ENCODE measurements around the gene ADAMTSL1.

Gene ADAMTSL1

GRCh38 chr9:18798106-18798505, 324.2 kb downstream of the ADAMTSL1 start:
- ChIA-PET CTCF (no interaction called here), POLR2A (no interaction called here)
- no peaks in the 10 kb centered on the region for H3K36me3 ChIP-seq (ENCODE audit: control insufficient read depth in 2 of 2, insufficient read depth in 1 of 2, low read length in 2 of 2)
- TF ChIP-seq GLI2 (tag by site-specific recombination; IDR thresholded peaks at IDR 0.05; ENCODE audit: borderline replicate concordance, low read depth), result no peak
- TF ChIP-seq ZSCAN23 (tag by site-specific recombination; IDR thresholded peaks at IDR 0.05), result no peak
- no peak for TF ChIP-seq ZNF549 (tag by site-specific recombination; IDR thresholded peaks at IDR 0.05)
- TF ChIP-seq KLF1 (tag by site-specific recombination; IDR thresholded peaks at IDR 0.05), result no peak
- no peak for TF ChIP-seq ZNF530 (tag by site-specific recombination; IDR thresholded peaks at IDR 0.05; ENCODE audit: low read depth)
- no peak overlapping the region for H3K27ac ChIP-seq (ENCODE audit: extremely low read depth, low read depth, low read length)
- no peak overlapping the region for H3K4me3 ChIP-seq (ENCODE audit: low read depth, low read length)
- H3K4me1 ChIP-seq (ENCODE audit: control insufficient read depth, insufficient read depth, low read length), result no peaks in the 10 kb centered on the region
- no peaks in the 10 kb centered on the region for H3K9me3 ChIP-seq (ENCODE audit: control insufficient read depth, insufficient read depth, low read depth, low read length)

GRCh38 chr9:18798508-18799290, 324.7 kb downstream of the ADAMTSL1 start:
- POLR2A ChIA-PET, result no interaction called here
- CTCF ChIA-PET, result interaction anchor here (1.2 kb wide), 1 partner anchor 8 kb away, joined by 5 read pairs; no protein-coding TSS in a partner anchor

GRCh38 chr9:18799428-18799827, 325.5 kb downstream of the ADAMTSL1 start:
- H3K36me3 ChIP-seq (ENCODE audit: control insufficient read depth in 2 of 2, insufficient read depth in 1 of 2, low read length in 2 of 2), result no peaks in the 10 kb centered on the region
- ChIA-PET POLR2A (interaction anchor here (0.6 kb wide), 1 partner anchor 14 kb away, joined by 3 read pairs; no protein-coding TSS in a partner anchor), CTCF (interaction anchor here (1.2 kb wide), 1 partner anchor 8 kb away, joined by 5 read pairs; no protein-coding TSS in a partner anchor)
- H3K4me1 ChIP-seq (ENCODE audit: control insufficient read depth, insufficient read depth, low read length), result no peaks in the 10 kb centered on the region
- H3K4me3 ChIP-seq (ENCODE audit: low read depth, low read length), result no peak overlapping the region
- no peak overlapping the region for H3K27ac ChIP-seq (ENCODE audit: extremely low read depth, low read depth, low read length)
- H3K9me3 ChIP-seq (ENCODE audit: control insufficient read depth, insufficient read depth, low read depth, low read length), result no peaks in the 10 kb centered on the region
- TF ChIP-seq AEBP2 (tag by site-specific recombination; IDR thresholded peaks at IDR 0.05; ENCODE audit: borderline replicate concordance) (no peak), ZNF692 (tag by site-specific recombination; IDR thresholded peaks at IDR 0.05) (0 out of 2 replicates have a peak, but pooled peaks have one; percentile 27), ZNF155 (tag by site-specific recombination; IDR thresholded peaks at IDR 0.05) (no peak), ZNF670 (tag by site-specific recombination; IDR thresholded peaks at IDR 0.05; ENCODE audit: low read depth) (no peak), ZNF324 (tag by site-specific recombination; IDR thresholded peaks at IDR 0.05) (no peak), ZNF629 (tag by site-specific recombination; IDR thresholded peaks at IDR 0.05) (peak; percentile 62), ZNF600 (tag by site-specific recombination; IDR thresholded peaks at IDR 0.05) (peak; percentile 50; the same call in 1 of the 2 replicates)

More at GRCh38 chr9:18798508-18799290, 324.7 kb downstream of the ADAMTSL1 start:
- H3K9me3 ChIP-seq (ENCODE audit: control insufficient read depth, insufficient read depth, low read depth, low read length), result no peaks in the 10 kb centered on the region
- H3K4me3 ChIP-seq (ENCODE audit: low read depth, low read length), result no peak overlapping the region
- H3K4me1 ChIP-seq (ENCODE audit: control insufficient read depth, insufficient read depth, low read length), result no peaks in the 10 kb centered on the region
- H3K36me3 ChIP-seq (ENCODE audit: control insufficient read depth in 2 of 2, insufficient read depth in 1 of 2, low read length in 2 of 2), result no peaks in the 10 kb centered on the region
- TF ChIP-seq PRDM2 (tag by site-specific recombination; IDR thresholded peaks at IDR 0.05; ENCODE audit: borderline replicate concordance) (no peak), ZNF596 (tag by site-specific recombination; IDR thresholded peaks at IDR 0.05) (no peak), OSR2 (tag by site-specific recombination; IDR thresholded peaks at IDR 0.05) (no peak), ZNF473 (tag by site-specific recombination; IDR thresholded peaks at IDR 0.05) (no peak), WT1 (tag by site-specific recombination; IDR thresholded peaks at IDR 0.05) (peak; percentile 31; the same call in 1 of the 2 replicates), GLIS1 (tag by site-specific recombination; IDR thresholded peaks at IDR 0.05) (no peak), ZNF341 (tag by site-specific recombination; IDR thresholded peaks at IDR 0.05; ENCODE audit: low read depth) (0 out of 2 replicates have a peak, but pooled peaks have one; percentile 14)
- no peak overlapping the region for H3K27ac ChIP-seq (ENCODE audit: extremely low read depth, low read depth, low read length)
